GM12892 (cell line): ENCODE measurements around the gene ABI3BP.

Source experiments
- POLR2AphosphoS5 ChIP-seq: IDR thresholded peaks from 2 replicates; pipeline ENCODE4 v1.6.1; 2011; ENCODE audit warnings: low read depth, low read length, control low read depth
- TAF1 ChIP-seq: IDR thresholded peaks from 2 replicates; pipeline ENCODE4 v1.6.1; 2011; ENCODE audit warnings: low read depth, mild to moderate bottlenecking, control low read depth, low read length, borderline replicate concordance

- no peak for TF ChIP-seq TAF1
- TF ChIP-seq POLR2AphosphoS5: no peak
Measured at GRCh38 chr3:100972867-100973266, 20.4 kb downstream of the ABI3BP start.
